HepG2 (cell line): ENCODE data around the gene BUB1B.

Source experiments
- BRF2 ChIP-seq: sonication (generic); formaldehyde crosslinking; IDR thresholded peaks from 2 replicates; pipeline ENCODE4 v1.8.1; 2022; ENCODE audit warnings: mild to moderate bottlenecking, missing genetic modification reagents
- CTCF ChIP-seq: sonication (generic); formaldehyde crosslinking; IDR thresholded peaks from 2 replicates; pipeline ENCODE4 v1.5.0; 2020; ENCODE audit warnings: mild to moderate bottlenecking, missing genetic modification reagents, moderate library complexity
- EP300 ChIP-seq, 3 experiments: sonication (generic) in 1 of 3; formaldehyde crosslinking in 1 of 3; IDR thresholded peaks; 2 replicates each; pipeline versions ENCODE4 v1.5.1 to v1.6.1; 2011 to 2020; ENCODE audit warnings: low read depth in 2 of 3, low read length in 2 of 3, borderline replicate concordance in 1 of 3, improper control_type of control experiment in 1 of 3, mild to moderate bottlenecking in 1 of 3, missing genetic modification reagents in 1 of 3, moderate library complexity in 1 of 3
- FIP1L1 ChIP-seq: fragments of 200-400 bp; formaldehyde crosslinking; IDR thresholded peaks from 2 replicates; pipeline ENCODE4 v1.6.1; 2018; ENCODE audit warnings: low read depth, mild to moderate bottlenecking, low read length, moderate library complexity, borderline replicate concordance; ENCODE audit not compliant: insufficient read depth
- GMEB1 ChIP-seq: sonication (generic); formaldehyde crosslinking; IDR thresholded peaks from 2 replicates; pipeline ENCODE4 v1.5.1; 2020; ENCODE audit warnings: missing genetic modification reagents, mild to moderate bottlenecking, borderline replicate concordance
- KLF15 ChIP-seq: sonication (generic); formaldehyde crosslinking; IDR thresholded peaks from 2 replicates; pipeline ENCODE4 v1.8.1; 2023; ENCODE audit warnings: borderline replicate concordance, mild to moderate bottlenecking, inconsistent platforms, missing genetic modification reagents, mixed read lengths
- PHB2 ChIP-seq: fragments of 450-650 bp; IDR thresholded peaks from 2 replicates; pipeline ENCODE4 v1.6.1; 2018; ENCODE audit not compliant: partially characterized antibody
- RBFOX2 ChIP-seq: fragments of 200-400 bp; formaldehyde crosslinking; IDR thresholded peaks from 2 replicates; pipeline ENCODE4 v1.6.1; 2017; ENCODE audit warnings: low read depth, mild to moderate bottlenecking, low read length
- RCOR2 ChIP-seq: IDR thresholded peaks from 2 replicates; pipeline ENCODE4 v1.6.1; 2016; ENCODE audit warnings: missing biosample characterization, missing genetic modification reagents
- ZMYM3 ChIP-seq: sonication (generic); formaldehyde crosslinking; IDR thresholded peaks from 2 replicates; pipeline ENCODE4 v1.5.1; 2020; ENCODE audit warnings: mild to moderate bottlenecking, missing genetic modification reagents
- ZNF747 ChIP-seq: sonication (generic); formaldehyde crosslinking; IDR thresholded peaks from 2 replicates; pipeline ENCODE4 v1.8.1; 2023; ENCODE audit warnings: missing genetic modification reagents, mild to moderate bottlenecking, borderline replicate concordance
- TF ChIP-seq, protein P1 (sequence below): sonication (generic); formaldehyde crosslinking; IDR thresholded peaks from 2 replicates; pipeline ENCODE4 v1.4.0; 2020; ENCODE audit warnings: missing genetic modification reagents, borderline replicate concordance

GRCh38 chr15:40175160-40175559 lies 14.3 kb downstream of the BUB1B start:
- TF ChIP-seq, protein P1, sequence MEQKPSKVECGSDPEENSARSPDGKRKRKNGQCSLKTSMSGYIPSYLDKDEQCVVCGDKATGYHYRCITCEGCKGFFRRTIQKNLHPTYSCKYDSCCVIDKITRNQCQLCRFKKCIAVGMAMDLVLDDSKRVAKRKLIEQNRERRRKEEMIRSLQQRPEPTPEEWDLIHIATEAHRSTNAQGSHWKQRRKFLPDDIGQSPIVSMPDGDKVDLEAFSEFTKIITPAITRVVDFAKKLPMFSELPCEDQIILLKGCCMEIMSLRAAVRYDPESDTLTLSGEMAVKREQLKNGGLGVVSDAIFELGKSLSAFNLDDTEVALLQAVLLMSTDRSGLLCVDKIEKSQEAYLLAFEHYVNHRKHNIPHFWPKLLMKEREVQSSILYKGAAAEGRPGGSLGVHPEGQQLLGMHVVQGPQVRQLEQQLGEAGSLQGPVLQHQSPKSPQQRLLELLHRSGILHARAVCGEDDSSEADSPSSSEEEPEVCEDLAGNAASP (CRISPR knock-in tag), result no peak
- TF ChIP-seq EP300 (IDR thresholded peaks at IDR 0.05; ENCODE audit: low read depth in 2 of 2, low read length in 2 of 2) (no peak), EP300 (CRISPR knock-in tag; IDR thresholded peaks at IDR 0.05; ENCODE audit: borderline replicate concordance) (no peak), CTCF (CRISPR knock-in tag) (no peak), GMEB1 (CRISPR knock-in tag) (no peak), ZMYM3 (CRISPR knock-in tag) (no peak), ZNF747 (CRISPR knock-in tag) (no peak), RCOR2 (CRISPR knock-in tag) (no peak), PHB2 (no peak), BRF2 (no peak), FIP1L1 (no peak), RBFOX2 (no peak), KLF15 (CRISPR knock-in tag) (no peak)
